HEK293 (cell line): ENCODE measurements around the gene LMCD1.

ENCODE experiments used
- CTCF ChIA-PET: fragments of 350-600 bp; formaldehyde crosslinking; extraction: SDS; loops from one replicate; lab custom pipeline; 2021; ENCODE audit warnings: antibody characterized with exemption; lab: Yijun Ruan, JAX
- POLR2A ChIA-PET: fragments of 300-600 bp; formaldehyde crosslinking; extraction: SDS; loops from one replicate; lab custom pipeline; 2020; ENCODE audit warnings: antibody characterized with exemption, inconsistent platforms; lab: Yijun Ruan, JAX
- H3K27ac ChIP-seq: fragments of 200-500 bp; sonication (Bioruptor generic); 2 replicates; pipeline ENCODE4 v1.5.1; 2014; ENCODE audit warnings: low read depth, low read length, control low read depth, inconsistent platforms; ENCODE audit errors: extremely low read depth
- H3K36me3 ChIP-seq, 2 experiments: fragments of 200-500 bp in 1 of 2; sonication (Bioruptor generic) in 1 of 2; 1 replicate in 1 of 2; 2 replicates in 1 of 2; pipeline ENCODE4 v1.5.1; 2014 to 2017; ENCODE audit warnings: inconsistent platforms in 2 of 2, low read length in 2 of 2; ENCODE audit not compliant: control insufficient read depth in 2 of 2, insufficient read depth in 1 of 2
- H3K4me1 ChIP-seq: fragments of 200-500 bp; sonication (Bioruptor generic); 2 replicates; pipeline ENCODE4 v1.5.1; 2014; ENCODE audit warnings: mild to moderate bottlenecking, low read length, inconsistent platforms; ENCODE audit not compliant: control insufficient read depth, insufficient read depth
- H3K4me3 ChIP-seq: 2 replicates; pipeline ENCODE4 v1.5.1; 2011; ENCODE audit warnings: low read depth, mild to moderate bottlenecking, control low read depth, low read length, moderate library complexity
- H3K9me3 ChIP-seq: fragments of 200-500 bp; sonication (Bioruptor generic); 2 replicates; pipeline ENCODE4 v1.5.1; 2014; ENCODE audit warnings: low read depth, low read length, inconsistent platforms; ENCODE audit not compliant: control insufficient read depth, insufficient read depth
- GLI4 ChIP-seq: fragments of 450-650 bp; formaldehyde crosslinking; IDR thresholded peaks from 2 replicates; pipeline ENCODE4 v1.5.1; 2016; ENCODE audit warnings: missing biosample characterization, missing genetic modification characterization
- ZBTB17 ChIP-seq: fragments of 450-650 bp; formaldehyde crosslinking; IDR thresholded peaks from 2 replicates; pipeline ENCODE4 v1.5.1; 2016; ENCODE audit warnings: missing biosample characterization, missing genetic modification characterization
- ZNF112 ChIP-seq: fragments of 450-650 bp; formaldehyde crosslinking; IDR thresholded peaks from 2 replicates; pipeline ENCODE4 v1.5.0; 2017; ENCODE audit warnings: missing biosample characterization, missing genetic modification characterization
- ZNF155 ChIP-seq: fragments of 450-650 bp; formaldehyde crosslinking; IDR thresholded peaks from 2 replicates; pipeline ENCODE4 v1.5.1; 2016; ENCODE audit warnings: missing biosample characterization, missing genetic modification characterization
- ZNF292 ChIP-seq: fragments of 450-650 bp; formaldehyde crosslinking; IDR thresholded peaks from 2 replicates; pipeline ENCODE4 v1.5.1; 2016; ENCODE audit warnings: low read depth, missing biosample characterization, missing genetic modification characterization, borderline replicate concordance
- ZNF391 ChIP-seq: fragments of 450-650 bp; formaldehyde crosslinking; IDR thresholded peaks from 2 replicates; pipeline ENCODE4 v1.5.1; 2016; ENCODE audit warnings: low read depth, missing biosample characterization, missing genetic modification characterization, borderline replicate concordance
- ZNF544 ChIP-seq: fragments of 450-650 bp; formaldehyde crosslinking; IDR thresholded peaks from 2 replicates; pipeline ENCODE4 v1.5.0; 2017; ENCODE audit warnings: missing biosample characterization, missing genetic modification characterization
- ZNF548 ChIP-seq: fragments of 450-650 bp; formaldehyde crosslinking; IDR thresholded peaks from 2 replicates; pipeline ENCODE4 v1.5.1; 2016; ENCODE audit warnings: missing biosample characterization, missing genetic modification characterization
- ZNF560 ChIP-seq: fragments of 450-650 bp; formaldehyde crosslinking; IDR thresholded peaks from 2 replicates; pipeline ENCODE4 v1.5.1; 2017; ENCODE audit warnings: missing biosample characterization, missing genetic modification characterization, borderline replicate concordance
- ZNF561 ChIP-seq: fragments of 450-650 bp; IDR thresholded peaks from 2 replicates; pipeline ENCODE4 v1.5.1; 2018; ENCODE audit warnings: missing biosample characterization, missing genetic modification characterization, borderline replicate concordance
- ZNF585B ChIP-seq: fragments of 450-650 bp; formaldehyde crosslinking; IDR thresholded peaks from 2 replicates; pipeline ENCODE4 v1.5.1; 2016; ENCODE audit warnings: missing biosample characterization, missing genetic modification characterization
- ZNF664 ChIP-seq: fragments of 450-650 bp; formaldehyde crosslinking; IDR thresholded peaks from 2 replicates; pipeline ENCODE4 v1.5.1; 2016; ENCODE audit warnings: missing biosample characterization, missing genetic modification characterization
- ZNF747 ChIP-seq: fragments of 450-650 bp; formaldehyde crosslinking; IDR thresholded peaks from 2 replicates; pipeline ENCODE4 v1.5.1; 2016; ENCODE audit warnings: missing biosample characterization, missing genetic modification characterization
- ZNF785 ChIP-seq: fragments of 450-650 bp; formaldehyde crosslinking; IDR thresholded peaks from 2 replicates; pipeline ENCODE4 v1.5.1; 2016; ENCODE audit warnings: missing biosample characterization, missing genetic modification characterization
- ZSCAN30 ChIP-seq: fragments of 450-650 bp; IDR thresholded peaks from 2 replicates; pipeline ENCODE4 v1.5.1; 2018; ENCODE audit warnings: missing biosample characterization, mild to moderate bottlenecking, missing genetic modification characterization, moderate library complexity
- TF ChIP-seq, protein P1 (sequence below): fragments of 450-650 bp; formaldehyde crosslinking; conservative IDR thresholded peaks from 2 replicates; pipeline ENCODE4 v1.5.1; 2016; ENCODE audit warnings: low read depth, missing biosample characterization, missing genetic modification characterization
- TF ChIP-seq, protein P2 (sequence below): fragments of 450-650 bp; formaldehyde crosslinking; IDR thresholded peaks from 2 replicates; pipeline ENCODE4 v1.5.1; 2017; ENCODE audit warnings: missing biosample characterization, missing genetic modification characterization
- TF ChIP-seq, protein P3 (sequence below): fragments of 450-650 bp; formaldehyde crosslinking; IDR thresholded peaks from 2 replicates; pipeline ENCODE4 v1.5.1; 2016; ENCODE audit warnings: missing biosample characterization, missing genetic modification characterization

Gene LMCD1

DNA sequence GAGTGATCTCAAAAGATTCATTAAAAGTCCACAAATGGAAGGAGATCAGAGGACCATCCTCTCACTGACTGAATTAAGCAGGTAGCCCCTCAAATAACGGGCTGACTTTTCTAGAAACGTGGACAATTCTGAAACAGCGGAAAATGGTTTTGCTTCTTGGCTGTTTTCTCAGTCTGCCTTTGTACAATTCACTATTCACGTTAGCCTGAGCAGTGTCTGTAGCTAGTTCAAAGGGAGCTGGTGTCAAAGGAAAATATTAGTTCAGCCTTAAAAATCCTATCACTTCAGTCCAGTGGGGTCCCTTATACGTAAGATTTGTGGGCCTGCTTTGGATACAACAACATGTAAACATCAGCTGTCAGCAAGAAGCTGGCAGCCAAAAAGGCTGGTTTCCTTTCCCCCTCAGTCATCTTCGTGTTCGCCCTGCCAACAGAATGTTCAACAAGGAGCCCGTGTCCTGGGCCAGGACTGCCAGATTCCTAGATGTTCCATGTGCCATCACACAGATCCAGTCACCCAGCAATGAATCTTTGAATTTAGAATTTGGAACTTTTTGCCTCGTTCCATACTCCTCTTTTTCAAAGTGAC, 19.3 kb downstream of the LMCD1 start:
- CTCF ChIA-PET: interaction anchor here (0.7 kb wide), 2 partner anchors 10 to 825 kb away, joined by 3 to 4 read pairs; no protein-coding TSS in a partner anchor
- TF ChIP-seq, protein P1, sequence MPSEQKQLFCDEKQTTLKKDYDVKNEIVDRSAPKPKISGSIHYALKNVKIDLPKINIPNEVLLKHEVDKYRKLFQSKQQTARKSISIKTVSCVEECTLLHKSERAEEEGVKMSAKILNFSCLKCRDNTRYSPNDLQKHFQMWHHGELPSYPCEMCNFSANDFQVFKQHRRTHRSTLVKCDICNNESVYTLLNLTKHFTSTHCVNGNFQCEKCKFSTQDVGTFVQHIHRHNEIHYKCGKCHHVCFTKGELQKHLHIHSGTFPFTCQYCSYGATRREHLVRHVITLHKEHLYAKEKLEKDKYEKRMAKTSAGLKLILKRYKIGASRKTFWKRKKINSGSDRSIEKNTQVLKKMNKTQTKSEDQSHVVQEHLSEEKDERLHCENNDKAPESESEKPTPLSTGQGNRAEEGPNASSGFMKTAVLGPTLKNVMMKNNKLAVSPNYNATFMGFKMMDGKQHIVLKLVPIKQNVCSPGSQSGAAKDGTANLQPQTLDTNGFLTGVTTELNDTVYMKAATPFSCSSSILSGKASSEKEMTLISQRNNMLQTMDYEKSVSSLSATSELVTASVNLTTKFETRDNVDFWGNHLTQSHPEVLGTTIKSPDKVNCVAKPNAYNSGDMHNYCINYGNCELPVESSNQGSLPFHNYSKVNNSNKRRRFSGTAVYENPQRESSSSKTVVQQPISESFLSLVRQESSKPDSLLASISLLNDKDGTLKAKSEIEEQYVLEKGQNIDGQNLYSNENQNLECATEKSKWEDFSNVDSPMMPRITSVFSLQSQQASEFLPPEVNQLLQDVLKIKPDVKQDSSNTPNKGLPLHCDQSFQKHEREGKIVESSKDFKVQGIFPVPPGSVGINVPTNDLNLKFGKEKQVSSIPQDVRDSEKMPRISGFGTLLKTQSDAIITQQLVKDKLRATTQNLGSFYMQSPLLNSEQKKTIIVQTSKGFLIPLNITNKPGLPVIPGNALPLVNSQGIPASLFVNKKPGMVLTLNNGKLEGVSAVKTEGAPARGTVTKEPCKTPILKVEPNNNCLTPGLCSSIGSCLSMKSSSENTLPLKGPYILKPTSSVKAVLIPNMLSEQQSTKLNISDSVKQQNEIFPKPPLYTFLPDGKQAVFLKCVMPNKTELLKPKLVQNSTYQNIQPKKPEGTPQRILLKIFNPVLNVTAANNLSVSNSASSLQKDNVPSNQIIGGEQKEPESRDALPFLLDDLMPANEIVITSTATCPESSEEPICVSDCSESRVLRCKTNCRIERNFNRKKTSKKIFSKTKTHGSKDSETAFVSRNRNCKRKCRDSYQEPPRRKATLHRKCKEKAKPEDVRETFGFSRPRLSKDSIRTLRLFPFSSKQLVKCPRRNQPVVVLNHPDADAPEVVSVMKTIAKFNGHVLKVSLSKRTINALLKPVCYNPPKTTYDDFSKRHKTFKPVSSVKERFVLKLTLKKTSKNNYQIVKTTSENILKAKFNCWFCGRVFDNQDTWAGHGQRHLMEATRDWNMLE (tag by site-specific recombination): no peak
- TF ChIP-seq, protein P2, sequence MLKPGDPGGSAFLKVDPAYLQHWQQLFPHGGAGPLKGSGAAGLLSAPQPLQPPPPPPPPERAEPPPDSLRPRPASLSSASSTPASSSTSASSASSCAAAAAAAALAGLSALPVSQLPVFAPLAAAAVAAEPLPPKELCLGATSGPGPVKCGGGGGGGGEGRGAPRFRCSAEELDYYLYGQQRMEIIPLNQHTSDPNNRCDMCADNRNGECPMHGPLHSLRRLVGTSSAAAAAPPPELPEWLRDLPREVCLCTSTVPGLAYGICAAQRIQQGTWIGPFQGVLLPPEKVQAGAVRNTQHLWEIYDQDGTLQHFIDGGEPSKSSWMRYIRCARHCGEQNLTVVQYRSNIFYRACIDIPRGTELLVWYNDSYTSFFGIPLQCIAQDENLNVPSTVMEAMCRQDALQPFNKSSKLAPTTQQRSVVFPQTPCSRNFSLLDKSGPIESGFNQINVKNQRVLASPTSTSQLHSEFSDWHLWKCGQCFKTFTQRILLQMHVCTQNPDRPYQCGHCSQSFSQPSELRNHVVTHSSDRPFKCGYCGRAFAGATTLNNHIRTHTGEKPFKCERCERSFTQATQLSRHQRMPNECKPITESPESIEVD (tag by site-specific recombination): no peak
- TF ChIP-seq ZNF112 (tag by site-specific recombination) (no peak), ZNF585B (tag by site-specific recombination) (no peak), ZSCAN30 (tag by site-specific recombination) (no peak), GLI4 (tag by site-specific recombination) (no peak), ZNF544 (no peak), ZBTB17 (tag by site-specific recombination) (no peak), ZNF560 (tag by site-specific recombination) (no peak), ZNF548 (tag by site-specific recombination) (no peak), ZNF292 (tag by site-specific recombination) (no peak), ZNF561 (tag by site-specific recombination) (no peak), ZNF664 (tag by site-specific recombination) (no peak)
- TF ChIP-seq, protein P3, sequence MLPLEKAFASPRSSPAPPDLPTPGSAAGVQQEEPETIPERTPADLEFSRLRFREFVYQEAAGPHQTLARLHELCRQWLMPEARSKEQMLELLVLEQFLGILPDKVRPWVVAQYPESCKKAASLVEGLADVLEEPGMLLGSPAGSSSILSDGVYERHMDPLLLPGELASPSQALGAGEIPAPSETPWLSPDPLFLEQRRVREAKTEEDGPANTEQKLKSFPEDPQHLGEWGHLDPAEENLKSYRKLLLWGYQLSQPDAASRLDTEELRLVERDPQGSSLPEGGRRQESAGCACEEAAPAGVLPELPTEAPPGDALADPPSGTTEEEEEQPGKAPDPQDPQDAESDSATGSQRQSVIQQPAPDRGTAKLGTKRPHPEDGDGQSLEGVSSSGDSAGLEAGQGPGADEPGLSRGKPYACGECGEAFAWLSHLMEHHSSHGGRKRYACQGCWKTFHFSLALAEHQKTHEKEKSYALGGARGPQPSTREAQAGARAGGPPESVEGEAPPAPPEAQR (tag by site-specific recombination): no peak
- TF ChIP-seq, all 188 proteins: peak for 0
- Histone ChIP-seq H3K36me3 (peaks cover 0 to 5% of the 10 kb centered on the region in 2 experiments; a peak in 1 of 3 replicates), H3K4me1 (0 out of 2 replicates have a peak, but pooled peaks cover 2% of the 10 kb centered on the region), H3K4me3 (no peak overlapping the region), H3K9me3 (no peaks in the 10 kb centered on the region), H3K27ac (no peak overlapping the region)
- POLR2A ChIA-PET: no interaction called here

DNA sequence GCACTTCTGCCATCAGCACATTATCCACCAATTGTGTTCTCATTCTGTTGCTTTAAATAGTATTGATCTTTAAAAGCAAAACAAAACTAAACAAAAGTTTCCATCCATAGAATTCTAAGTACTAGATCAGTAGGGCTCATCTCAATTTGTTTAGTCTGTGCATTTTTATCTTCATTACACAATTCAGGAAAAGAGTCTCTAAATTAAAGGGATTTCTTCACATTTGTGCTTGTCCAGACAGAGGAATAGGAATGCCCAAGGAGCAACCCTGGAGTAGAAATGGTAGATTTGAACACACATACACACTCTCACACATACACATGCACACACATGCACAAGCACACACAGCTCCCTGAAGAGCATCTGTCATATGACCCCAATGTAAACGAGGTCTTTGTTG, 21.4 kb downstream of the LMCD1 start:
- 0 out of 2 replicates have a peak, but pooled peaks cover 2% of the 10 kb centered on the region for H3K4me1 ChIP-seq
- no peak overlapping the region for H3K27ac ChIP-seq
- H3K9me3 ChIP-seq: no peaks in the 10 kb centered on the region
- TF ChIP-seq ZNF747: no peak
- TF ChIP-seq ZNF155 (tag by site-specific recombination): no peak
- no peak for TF ChIP-seq ZNF391 (tag by site-specific recombination)
- no peak for TF ChIP-seq ZNF785
- H3K36me3 ChIP-seq: peaks cover 0 to 5% of the 10 kb centered on the region in 2 experiments; a peak in 1 of 3 replicates
- POLR2A ChIA-PET: no interaction called here
- H3K4me3 ChIP-seq: no peak overlapping the region
- CTCF ChIA-PET: no interaction called here
